ENCODE data around the gene AVEN.

Gene AVEN

DNA sequence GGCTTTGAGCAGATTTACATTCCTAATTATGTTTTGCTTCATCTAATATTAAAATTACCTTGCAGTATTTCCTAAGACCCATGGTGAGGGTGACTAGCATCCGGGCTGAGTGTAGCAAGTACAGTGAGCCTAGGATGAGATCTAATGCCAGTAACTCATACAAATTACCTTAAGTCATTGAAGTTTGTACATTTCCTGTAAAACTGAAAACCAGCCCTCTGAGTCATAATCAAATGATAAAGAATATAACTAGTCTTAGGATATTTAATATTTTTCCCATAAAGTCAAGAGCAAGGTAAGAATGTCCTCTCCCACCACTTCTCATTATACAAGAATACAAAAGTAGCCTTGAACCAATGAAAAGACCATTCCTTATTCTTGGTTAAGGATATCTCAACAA lies 125.5 kb downstream of the AVEN start:
- DNase-seq (ENCODE audit: low read depth in 2 of 2) = no peak

- DNase-seq (ENCODE audit: low read depth in 2 of 2) = no peak
Measured at GRCh38 chr15:33912326-33912725, 126.7 kb downstream of the AVEN start.

- DNase-seq (ENCODE audit: low read depth in 2 of 2) = no peak
Measured at GRCh38 chr15:33910741-33911140, 128.3 kb downstream of the AVEN start.

GRCh38 chr15:33908406-33908805 lies 130.6 kb downstream of the AVEN start:
- no peak for DNase-seq (ENCODE audit: low read depth in 2 of 2)

DNA sequence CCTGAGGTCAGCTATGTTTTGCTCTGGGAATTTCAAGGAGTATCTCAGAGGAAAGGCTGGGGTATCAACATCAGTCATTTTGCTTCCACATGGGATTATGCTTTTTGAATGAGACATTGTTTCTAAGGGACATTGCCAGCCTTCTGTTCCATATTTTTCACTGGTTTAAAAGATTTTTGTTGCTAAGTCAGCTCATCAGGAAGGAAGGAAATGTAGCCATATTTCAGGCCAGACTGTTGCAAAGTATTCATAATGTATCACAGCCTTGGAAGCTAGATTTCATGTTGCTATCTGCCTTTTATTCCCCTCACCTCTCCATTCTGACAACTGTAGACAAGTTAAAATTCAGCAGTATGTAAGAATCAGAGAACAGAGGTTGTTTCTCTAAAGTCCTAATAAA lies 131.7 kb downstream of the AVEN start:
- no peak for DNase-seq (ENCODE audit: low read depth in 2 of 2)

DNA sequence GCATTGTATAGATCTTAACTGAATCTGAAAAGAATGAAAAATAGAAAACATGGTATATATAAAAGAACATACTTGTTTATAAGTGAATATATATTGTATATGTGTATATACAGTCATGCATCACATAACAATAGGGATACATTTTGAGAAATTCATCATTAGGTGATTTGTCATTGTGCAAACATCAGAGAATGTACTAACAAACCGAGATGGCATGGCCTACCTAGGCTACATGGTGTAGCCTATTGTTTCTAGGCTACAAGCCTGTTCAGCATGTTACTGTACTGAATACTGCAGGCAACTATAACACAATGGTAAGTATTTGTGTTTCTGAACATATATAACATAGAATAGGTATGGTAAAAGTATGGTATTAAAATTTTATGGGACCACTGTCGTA lies 135.3 kb downstream of the AVEN start:
- no peak for DNase-seq (ENCODE audit: low read depth in 2 of 2)

DNA sequence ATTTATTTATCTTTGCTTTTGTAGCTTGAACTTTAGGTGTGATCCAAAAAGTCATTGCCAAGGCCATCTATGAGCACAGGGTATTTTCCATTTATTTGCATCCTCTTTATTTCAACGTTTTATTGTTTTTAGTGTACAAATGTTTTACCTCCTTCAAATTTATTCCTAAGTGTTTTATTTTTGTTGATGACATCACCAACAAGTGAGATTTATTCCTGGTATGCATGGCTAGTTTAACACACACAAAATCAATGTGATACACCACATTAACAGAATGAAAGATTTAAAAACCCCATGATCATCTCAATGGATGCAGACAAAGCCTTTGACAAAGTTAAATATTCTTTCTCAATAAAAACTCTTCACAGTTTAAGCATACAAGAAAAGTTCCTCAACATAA lies 137.0 kb downstream of the AVEN start:
- no peak for DNase-seq (ENCODE audit: low read depth in 2 of 2)

GRCh38 chr15:33894193-33894592 lies 144.8 kb downstream of the AVEN start:
- no peak for DNase-seq (ENCODE audit: low read depth in 2 of 2)

DNA sequence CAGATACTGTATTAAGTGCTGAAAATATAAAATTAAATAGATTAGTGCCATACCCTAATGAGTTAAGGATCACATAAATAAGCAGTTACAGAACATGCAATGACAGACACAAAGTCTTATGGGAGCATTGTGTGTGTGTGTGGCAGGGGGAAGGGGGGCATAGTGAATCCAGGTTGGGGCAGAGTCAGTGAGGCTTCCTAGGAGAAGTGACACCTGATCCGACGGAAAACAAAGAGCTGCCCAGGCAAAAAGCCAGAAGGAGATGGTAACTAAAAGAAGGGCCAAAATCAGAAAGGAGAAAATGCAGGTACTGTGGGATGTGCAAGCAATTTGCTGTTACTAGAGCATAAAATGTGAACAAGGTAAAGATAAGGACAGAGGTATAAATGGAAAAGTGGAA lies 150.8 kb downstream of the AVEN start:
- DNase-seq (ENCODE audit: low read depth in 2 of 2) = no peak

DNA sequence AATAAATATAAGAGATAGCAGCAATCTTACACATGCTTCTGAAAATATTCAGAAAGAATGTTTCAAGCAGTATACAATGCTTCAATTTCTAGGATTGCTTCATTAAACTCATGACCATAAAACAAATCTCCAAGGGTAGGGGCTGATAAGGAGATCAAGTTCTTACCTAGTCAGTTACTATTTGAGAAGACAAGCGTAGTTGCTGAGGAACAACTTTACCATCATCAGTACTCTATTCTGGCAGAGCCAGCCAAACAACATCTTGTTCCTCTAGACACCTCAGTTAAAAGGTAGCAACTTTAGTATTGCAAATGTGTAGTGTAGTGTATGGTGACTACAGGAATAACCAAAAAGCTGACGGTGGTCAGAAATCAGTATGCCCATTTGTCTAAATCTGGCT lies 156.1 kb downstream of the AVEN start:
- DNase-seq (ENCODE audit: low read depth in 2 of 2) = no peak

GRCh38 chr15:33874156-33874555 lies 164.8 kb downstream of the AVEN start:
- DNase-seq (ENCODE audit: low read depth in 2 of 2) = no peak

GRCh38 chr15:33872416-33873106 lies 166.4 kb downstream of the AVEN start:
- DNase-seq (ENCODE audit: low read depth in 2 of 2) = no peak

GRCh38 chr15:33871980-33872379 lies 167.0 kb downstream of the AVEN start:
- no peak for DNase-seq (ENCODE audit: low read depth in 2 of 2)

DNA sequence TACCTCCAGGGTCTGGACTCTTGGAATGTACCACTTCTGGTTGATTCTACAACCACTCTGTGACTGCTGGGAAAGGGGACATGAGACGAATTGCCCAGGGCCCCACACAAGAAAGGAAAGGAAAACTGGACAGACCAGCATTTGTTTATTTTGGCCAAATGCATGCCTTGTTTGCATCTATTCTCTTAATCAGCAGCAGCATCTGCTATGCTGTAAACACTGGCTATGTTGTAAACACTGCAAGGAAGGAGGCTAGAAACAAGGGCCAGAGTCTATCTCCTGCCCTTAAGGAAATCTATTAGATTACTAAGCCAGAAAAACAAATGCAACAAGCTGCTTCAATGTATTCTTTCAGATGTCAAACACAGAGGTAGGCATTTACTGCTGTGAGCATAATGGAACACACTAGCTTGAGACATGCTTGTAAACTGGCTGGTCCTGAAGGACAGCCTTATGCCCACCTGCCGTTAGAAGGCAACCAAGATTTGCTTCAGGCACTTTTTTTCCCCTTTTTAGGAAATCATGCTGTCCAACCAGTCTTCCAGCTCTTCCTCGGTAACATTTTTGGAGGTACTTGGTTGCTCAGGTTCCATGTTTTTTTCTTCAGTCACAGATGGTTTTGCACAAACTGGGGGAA lies 172.8 kb downstream of the AVEN start:
- no peak for DNase-seq (ENCODE audit: low read depth in 2 of 2)

DNA sequence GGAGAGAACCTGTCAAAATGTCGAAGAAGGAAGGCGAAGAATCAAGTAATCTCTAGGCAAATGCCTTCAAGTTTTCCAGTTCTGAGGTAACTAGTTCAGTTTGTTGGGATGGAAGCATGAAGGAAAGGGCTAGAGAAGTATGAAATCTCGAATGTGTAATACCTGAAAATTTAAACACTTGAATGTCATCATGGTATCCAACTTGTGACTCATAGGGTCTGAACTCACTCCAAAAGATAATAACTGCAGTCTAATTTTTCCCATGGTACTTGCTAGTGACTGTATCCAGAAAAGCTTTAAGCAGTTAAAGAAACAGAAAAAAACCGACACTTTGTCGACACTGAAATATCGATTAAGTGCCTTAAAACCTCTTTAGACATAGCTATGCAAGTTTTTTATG lies 173.6 kb downstream of the AVEN start:
- DNase-seq (ENCODE audit: low read depth in 2 of 2) = no peak

GRCh38 chr15:33864360-33865075 lies 174.5 kb downstream of the AVEN start:
- DNase-seq (ENCODE audit: low read depth in 2 of 2) = no peak

DNA sequence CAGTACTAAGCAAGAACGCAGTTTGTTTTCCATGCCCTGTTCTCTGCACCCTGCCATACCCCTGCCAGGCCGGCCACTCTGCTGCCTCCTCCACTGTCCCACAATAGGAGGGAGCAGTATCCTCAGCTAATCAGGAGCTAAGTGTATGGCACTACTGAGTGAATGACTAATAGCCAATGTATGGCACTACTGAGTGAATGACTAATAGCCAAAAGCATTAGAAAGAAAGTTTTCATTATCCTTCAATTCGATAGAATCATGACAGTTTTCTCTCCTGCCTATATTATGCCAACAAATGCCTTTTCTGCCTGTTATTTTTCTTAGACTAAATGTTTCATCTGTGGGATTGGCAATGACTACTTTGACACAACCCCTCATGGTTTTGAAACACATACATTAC lies 178.2 kb downstream of the AVEN start:
- DNase-seq (ENCODE audit: low read depth in 2 of 2) = no peak

- no peak for DNase-seq (ENCODE audit: low read depth in 2 of 2)
Measured at GRCh38 chr15:33859992-33860545, 178.9 kb downstream of the AVEN start.

- DNase-seq (ENCODE audit: low read depth in 2 of 2) = no peak
Measured at GRCh38 chr15:33858836-33859235, 180.2 kb downstream of the AVEN start.

DNA sequence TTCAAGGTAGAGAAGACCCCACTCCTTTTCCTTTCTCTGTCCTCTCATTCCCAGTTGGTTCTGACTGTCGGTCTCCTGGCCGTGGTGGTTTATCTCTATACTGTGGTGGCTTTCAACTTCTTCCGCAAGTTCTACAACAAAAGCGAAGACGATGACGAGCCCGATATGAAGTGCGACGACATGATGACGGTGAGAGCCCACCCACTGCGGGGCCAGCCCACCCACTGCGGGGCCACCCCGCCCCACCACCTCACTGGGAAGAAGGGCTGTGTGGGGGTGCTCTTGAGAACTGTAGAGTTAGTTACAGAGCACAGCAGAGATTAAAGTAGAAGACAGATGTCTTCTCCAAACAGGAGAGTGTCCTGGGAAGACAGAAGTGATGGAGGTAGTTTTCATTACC lies 181.3 kb downstream of the AVEN start:
- DNase-seq (ENCODE audit: low read depth in 2 of 2) = no peak

GRCh38 chr15:33852570-33852969 lies 186.4 kb downstream of the AVEN start:
- DNase-seq (ENCODE audit: low read depth in 2 of 2) = no peak

GRCh38 chr15:33852094-33852493 lies 186.9 kb downstream of the AVEN start:
- no peak for DNase-seq (ENCODE audit: low read depth in 2 of 2)

GRCh38 chr15:33851079-33851478 lies 187.9 kb downstream of the AVEN start:
- DNase-seq (ENCODE audit: low read depth in 2 of 2) = no peak

All from stimulated activated CD4-positive, alpha-beta T cell treated with anti-CD3 and anti-CD28 coated beads, Interleukin-12 subunit alpha, Interleukin-12 subunit beta, amount 100 ng/mL, for 24 hours (primary cell).